Measurements from ENCODE around the gene ZNF816. TPM values are rescaled to one million over a fixed set of nuclear protein-coding genes. Genes with fewer than 3 reads are reported as not detected.

ZNF816 gene
- total RNA-seq, 1 experiment from 2014 or later: 15.3 TPM

DNA sequence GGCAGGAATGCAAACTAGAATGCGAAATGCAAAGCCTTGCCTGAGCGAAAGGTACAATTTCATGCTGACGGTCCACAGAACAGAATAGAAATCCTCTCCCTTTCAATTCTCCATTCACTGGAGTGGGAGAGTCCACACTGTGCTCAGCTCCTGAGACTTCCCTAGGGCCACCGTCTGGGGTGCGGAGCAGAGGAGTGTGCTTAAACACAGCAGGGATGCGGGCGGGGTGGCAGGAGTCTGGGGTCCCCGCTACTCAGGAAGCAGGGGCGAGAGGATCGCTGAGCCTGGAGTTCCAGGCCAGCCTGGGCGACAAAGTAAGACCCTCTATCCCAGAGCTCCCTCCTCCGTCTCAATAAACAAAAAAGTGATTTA lies 552 bp upstream of the ZNF816 start:
- ChIA-PET CTCF (interaction anchor here (0.6 to 3.5 kb wide), 14 partner anchors 16 to 232 kb away, joined by 3 to 16 read pairs (median 4); partner anchors contain the start of gene ZNF320), POLR2A (interaction anchor here (1.1 to 1.3 kb wide), 4 partner anchors 17 to 81 kb away, joined by 3 to 5 read pairs (median 4); partner anchors contain the start of gene ERVV-2)
- Mint-ChIP-seq H3K36me3 (peaks cover 12% of the 10 kb centered on the region), H3K27ac (peak overlapping the region; percentile 98), H3K9me3 (peaks cover 15% of the 10 kb centered on the region), H3K27me3 (ENCODE audit: low read depth) (peaks cover 3% of the 10 kb centered on the region; the same call in 1 of the 2 replicates), H3K4me1 (peaks cover 21% of the 10 kb centered on the region), H3K4me3 (peak overlapping the region; percentile 99)
- ATAC-seq (peak; percentile 21), DNase-seq (ENCODE audit: low spot score) (peak; percentile 40)
- no peak for TF ChIP-seq SMAD4 (CRISPR knock-in tag; IDR thresholded peaks at IDR 0.05)
- 0 out of 2 replicates have a peak, but pooled peaks have one; percentile 39 for TF ChIP-seq GTF2I (CRISPR knock-in tag; conservative IDR thresholded peaks at IDR 0.05)
- TF ChIP-seq, protein P1, sequence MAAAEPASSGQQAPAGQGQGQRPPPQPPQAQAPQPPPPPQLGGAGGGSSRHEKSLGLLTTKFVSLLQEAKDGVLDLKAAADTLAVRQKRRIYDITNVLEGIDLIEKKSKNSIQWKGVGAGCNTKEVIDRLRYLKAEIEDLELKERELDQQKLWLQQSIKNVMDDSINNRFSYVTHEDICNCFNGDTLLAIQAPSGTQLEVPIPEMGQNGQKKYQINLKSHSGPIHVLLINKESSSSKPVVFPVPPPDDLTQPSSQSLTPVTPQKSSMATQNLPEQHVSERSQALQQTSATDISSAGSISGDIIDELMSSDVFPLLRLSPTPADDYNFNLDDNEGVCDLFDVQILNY (CRISPR knock-in tag; IDR thresholded peaks at IDR 0.05): no peak

DNA sequence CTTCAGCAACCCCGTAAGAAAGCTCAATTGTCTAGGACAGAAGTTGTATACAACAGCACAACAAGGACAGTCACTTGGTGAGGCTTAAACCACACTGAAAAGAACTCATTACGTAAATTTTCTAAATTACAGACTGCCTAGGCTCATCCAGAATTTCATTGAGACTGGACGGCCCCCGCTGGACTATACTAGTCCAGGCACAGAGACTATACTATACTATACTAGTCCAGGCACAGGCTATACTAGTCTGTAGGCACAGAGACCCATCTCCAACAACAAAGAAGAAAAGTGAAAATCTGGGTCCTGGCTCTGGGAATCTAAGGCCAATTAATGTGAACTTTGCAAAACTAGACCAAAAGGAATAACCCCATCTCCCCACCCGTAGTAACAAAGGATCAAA lies 700 bp downstream of the ZNF816 start:
- TF ChIP-seq ZNF219 (CRISPR knock-in tag; IDR thresholded peaks at IDR 0.05; ENCODE audit: borderline replicate concordance) (no peak), NR3C1 (CRISPR knock-in tag; conservative IDR thresholded peaks at IDR 0.05; ENCODE audit: low read depth) (no peak), ZNF138 (CRISPR knock-in tag; conservative IDR thresholded peaks at IDR 0.05) (no peak), SOX15 (CRISPR knock-in tag; IDR thresholded peaks at IDR 0.05) (no peak), FOXJ3 (CRISPR knock-in tag; IDR thresholded peaks at IDR 0.05; ENCODE audit: borderline replicate concordance) (no peak), GRHL2 (CRISPR knock-in tag; IDR thresholded peaks at IDR 0.05; ENCODE audit: insufficient replicate concordance, severe bottlenecking) (no peak), NR2C2 (CRISPR knock-in tag; IDR thresholded peaks at IDR 0.05) (no peak), ZNF671 (CRISPR knock-in tag; IDR thresholded peaks at IDR 0.05) (no peak), FOXP1 (CRISPR knock-in tag; IDR thresholded peaks at IDR 0.05; ENCODE audit: borderline replicate concordance) (no peak), EMX1 (CRISPR knock-in tag; IDR thresholded peaks at IDR 0.05) (no peak), KAT7 (CRISPR knock-in tag; IDR thresholded peaks at IDR 0.05; ENCODE audit: borderline replicate concordance) (no peak), PRRX2 (CRISPR knock-in tag; IDR thresholded peaks at IDR 0.05) (no peak), ELF4 (CRISPR knock-in tag; IDR thresholded peaks at IDR 0.05; ENCODE audit: low read depth) (no peak), NFYB (CRISPR knock-in tag; conservative IDR thresholded peaks at IDR 0.05; ENCODE audit: low read depth) (no peak)
- TF ChIP-seq, protein P1 (CRISPR knock-in tag; IDR thresholded peaks at IDR 0.05): no peak
- TF ChIP-seq, protein P2, sequence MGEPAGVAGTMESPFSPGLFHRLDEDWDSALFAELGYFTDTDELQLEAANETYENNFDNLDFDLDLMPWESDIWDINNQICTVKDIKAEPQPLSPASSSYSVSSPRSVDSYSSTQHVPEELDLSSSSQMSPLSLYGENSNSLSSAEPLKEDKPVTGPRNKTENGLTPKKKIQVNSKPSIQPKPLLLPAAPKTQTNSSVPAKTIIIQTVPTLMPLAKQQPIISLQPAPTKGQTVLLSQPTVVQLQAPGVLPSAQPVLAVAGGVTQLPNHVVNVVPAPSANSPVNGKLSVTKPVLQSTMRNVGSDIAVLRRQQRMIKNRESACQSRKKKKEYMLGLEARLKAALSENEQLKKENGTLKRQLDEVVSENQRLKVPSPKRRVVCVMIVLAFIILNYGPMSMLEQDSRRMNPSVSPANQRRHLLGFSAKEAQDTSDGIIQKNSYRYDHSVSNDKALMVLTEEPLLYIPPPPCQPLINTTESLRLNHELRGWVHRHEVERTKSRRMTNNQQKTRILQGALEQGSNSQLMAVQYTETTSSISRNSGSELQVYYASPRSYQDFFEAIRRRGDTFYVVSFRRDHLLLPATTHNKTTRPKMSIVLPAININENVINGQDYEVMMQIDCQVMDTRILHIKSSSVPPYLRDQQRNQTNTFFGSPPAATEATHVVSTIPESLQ (CRISPR knock-in tag; IDR thresholded peaks at IDR 0.05): no peak
- TF ChIP-seq, protein P3, sequence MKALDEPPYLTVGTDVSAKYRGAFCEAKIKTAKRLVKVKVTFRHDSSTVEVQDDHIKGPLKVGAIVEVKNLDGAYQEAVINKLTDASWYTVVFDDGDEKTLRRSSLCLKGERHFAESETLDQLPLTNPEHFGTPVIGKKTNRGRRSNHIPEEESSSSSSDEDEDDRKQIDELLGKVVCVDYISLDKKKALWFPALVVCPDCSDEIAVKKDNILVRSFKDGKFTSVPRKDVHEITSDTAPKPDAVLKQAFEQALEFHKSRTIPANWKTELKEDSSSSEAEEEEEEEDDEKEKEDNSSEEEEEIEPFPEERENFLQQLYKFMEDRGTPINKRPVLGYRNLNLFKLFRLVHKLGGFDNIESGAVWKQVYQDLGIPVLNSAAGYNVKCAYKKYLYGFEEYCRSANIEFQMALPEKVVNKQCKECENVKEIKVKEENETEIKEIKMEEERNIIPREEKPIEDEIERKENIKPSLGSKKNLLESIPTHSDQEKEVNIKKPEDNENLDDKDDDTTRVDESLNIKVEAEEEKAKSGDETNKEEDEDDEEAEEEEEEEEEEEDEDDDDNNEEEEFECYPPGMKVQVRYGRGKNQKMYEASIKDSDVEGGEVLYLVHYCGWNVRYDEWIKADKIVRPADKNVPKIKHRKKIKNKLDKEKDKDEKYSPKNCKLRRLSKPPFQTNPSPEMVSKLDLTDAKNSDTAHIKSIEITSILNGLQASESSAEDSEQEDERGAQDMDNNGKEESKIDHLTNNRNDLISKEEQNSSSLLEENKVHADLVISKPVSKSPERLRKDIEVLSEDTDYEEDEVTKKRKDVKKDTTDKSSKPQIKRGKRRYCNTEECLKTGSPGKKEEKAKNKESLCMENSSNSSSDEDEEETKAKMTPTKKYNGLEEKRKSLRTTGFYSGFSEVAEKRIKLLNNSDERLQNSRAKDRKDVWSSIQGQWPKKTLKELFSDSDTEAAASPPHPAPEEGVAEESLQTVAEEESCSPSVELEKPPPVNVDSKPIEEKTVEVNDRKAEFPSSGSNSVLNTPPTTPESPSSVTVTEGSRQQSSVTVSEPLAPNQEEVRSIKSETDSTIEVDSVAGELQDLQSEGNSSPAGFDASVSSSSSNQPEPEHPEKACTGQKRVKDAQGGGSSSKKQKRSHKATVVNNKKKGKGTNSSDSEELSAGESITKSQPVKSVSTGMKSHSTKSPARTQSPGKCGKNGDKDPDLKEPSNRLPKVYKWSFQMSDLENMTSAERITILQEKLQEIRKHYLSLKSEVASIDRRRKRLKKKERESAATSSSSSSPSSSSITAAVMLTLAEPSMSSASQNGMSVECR (CRISPR knock-in tag; IDR thresholded peaks at IDR 0.05; ENCODE audit: borderline replicate concordance): no peak
- TF ChIP-seq, protein P4, sequence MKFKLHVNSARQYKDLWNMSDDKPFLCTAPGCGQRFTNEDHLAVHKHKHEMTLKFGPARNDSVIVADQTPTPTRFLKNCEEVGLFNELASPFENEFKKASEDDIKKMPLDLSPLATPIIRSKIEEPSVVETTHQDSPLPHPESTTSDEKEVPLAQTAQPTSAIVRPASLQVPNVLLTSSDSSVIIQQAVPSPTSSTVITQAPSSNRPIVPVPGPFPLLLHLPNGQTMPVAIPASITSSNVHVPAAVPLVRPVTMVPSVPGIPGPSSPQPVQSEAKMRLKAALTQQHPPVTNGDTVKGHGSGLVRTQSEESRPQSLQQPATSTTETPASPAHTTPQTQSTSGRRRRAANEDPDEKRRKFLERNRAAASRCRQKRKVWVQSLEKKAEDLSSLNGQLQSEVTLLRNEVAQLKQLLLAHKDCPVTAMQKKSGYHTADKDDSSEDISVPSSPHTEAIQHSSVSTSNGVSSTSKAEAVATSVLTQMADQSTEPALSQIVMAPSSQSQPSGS (CRISPR knock-in tag; IDR thresholded peaks at IDR 0.05; ENCODE audit: borderline replicate concordance, low read depth): no peak
- TF ChIP-seq, protein P5, sequence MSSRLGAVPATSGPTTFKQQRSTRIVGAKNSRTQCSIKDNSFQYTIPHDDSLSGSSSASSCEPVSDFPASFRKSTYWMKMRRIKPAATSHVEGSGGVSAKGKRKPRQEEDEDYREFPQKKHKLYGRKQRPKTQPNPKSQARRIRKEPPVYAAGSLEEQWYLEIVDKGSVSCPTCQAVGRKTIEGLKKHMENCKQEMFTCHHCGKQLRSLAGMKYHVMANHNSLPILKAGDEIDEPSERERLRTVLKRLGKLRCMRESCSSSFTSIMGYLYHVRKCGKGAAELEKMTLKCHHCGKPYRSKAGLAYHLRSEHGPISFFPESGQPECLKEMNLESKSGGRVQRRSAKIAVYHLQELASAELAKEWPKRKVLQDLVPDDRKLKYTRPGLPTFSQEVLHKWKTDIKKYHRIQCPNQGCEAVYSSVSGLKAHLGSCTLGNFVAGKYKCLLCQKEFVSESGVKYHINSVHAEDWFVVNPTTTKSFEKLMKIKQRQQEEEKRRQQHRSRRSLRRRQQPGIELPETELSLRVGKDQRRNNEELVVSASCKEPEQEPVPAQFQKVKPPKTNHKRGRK (CRISPR knock-in tag; IDR thresholded peaks at IDR 0.05; ENCODE audit: borderline replicate concordance): no peak
- DNase-seq (ENCODE audit: low spot score) (no peak), ATAC-seq (no peak)
- peak overlapping the region; percentile 91 for H3K27ac Mint-ChIP-seq
- peaks cover 19% of the 10 kb centered on the region for H3K36me3 Mint-ChIP-seq
- ChIA-PET POLR2A (no interaction called here), CTCF (interaction anchor here (0.8 to 3.5 kb wide), 3 partner anchors 32 to 233 kb away, joined by 3 to 16 read pairs (median 4); no protein-coding TSS in a partner anchor)
- H3K4me3 Mint-ChIP-seq: peak overlapping the region; percentile 99
- H3K27me3 Mint-ChIP-seq (ENCODE audit: low read depth): no peaks in the 10 kb centered on the region
- H3K4me1 Mint-ChIP-seq: peaks cover 21% of the 10 kb centered on the region
- peaks cover 15% of the 10 kb centered on the region for H3K9me3 Mint-ChIP-seq

All from WTC11 (cell line).